GM20431 (cell line): Measurements from ENCODE around the gene KCNG4.

Source experiments
- in situ Hi-C: fragments of 300-500 bp; cut with MseI, MboI; formaldehyde crosslinking; loops from one replicate; pipeline ENCODE4 v1.15.0; 2020; ENCODE audit warnings: low sequenced_read_pairs; ENCODE audit not compliant: unreplicated experiment

Gene KCNG4

DNA sequence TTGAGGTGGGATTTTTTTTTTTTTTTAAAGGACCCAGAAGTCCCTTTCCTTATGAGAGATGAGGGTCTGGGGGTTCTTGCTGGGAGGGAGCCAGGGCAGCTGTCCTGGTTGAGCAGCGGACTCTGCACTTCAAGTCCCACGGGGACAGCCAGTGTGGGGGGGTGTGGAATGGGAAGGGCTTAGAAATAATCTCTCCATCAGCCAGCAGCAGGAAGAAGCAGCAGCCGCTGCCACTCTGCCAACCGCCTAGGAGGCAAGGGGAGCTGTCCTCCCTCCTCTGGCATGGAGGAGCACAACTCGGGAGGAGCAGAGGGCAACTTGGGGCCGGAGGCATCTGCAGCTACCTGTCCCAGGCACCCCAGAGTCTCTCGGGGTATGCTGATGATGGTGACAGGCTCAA, at the start of gene KCNG4:
TSS of gene KCNG4 (minus strand) at position 104 of the 400 bp plus-strand sequence. CDS start 2,527 bp downstream, outside the sequence.
- in situ Hi-C loops = no loop called here

DNA sequence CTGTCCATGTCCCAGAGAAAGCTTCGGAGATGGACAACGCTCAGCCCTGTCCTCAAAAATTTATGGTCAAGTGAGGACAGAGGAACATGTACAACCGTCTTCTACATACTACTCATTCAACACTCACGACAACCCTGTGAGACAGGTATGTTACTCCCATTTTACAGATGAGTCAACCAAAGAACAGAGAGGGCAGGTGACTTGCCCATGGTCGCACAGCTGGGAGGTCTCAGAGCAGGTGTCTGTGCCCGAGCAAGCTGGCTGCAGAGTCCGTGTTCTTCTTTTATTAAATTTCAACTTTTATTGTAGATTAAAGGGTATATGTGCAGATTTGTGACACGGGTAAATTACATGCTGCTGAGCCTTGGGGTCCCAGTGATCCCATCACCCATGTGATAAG, 49.1 kb upstream of the KCNG4 start:
- in situ Hi-C loops = no loop called here

GRCh38 chr16:84286578-84287240, 46.9 kb upstream of the KCNG4 start:
- in situ Hi-C loops = no loop called here

DNA sequence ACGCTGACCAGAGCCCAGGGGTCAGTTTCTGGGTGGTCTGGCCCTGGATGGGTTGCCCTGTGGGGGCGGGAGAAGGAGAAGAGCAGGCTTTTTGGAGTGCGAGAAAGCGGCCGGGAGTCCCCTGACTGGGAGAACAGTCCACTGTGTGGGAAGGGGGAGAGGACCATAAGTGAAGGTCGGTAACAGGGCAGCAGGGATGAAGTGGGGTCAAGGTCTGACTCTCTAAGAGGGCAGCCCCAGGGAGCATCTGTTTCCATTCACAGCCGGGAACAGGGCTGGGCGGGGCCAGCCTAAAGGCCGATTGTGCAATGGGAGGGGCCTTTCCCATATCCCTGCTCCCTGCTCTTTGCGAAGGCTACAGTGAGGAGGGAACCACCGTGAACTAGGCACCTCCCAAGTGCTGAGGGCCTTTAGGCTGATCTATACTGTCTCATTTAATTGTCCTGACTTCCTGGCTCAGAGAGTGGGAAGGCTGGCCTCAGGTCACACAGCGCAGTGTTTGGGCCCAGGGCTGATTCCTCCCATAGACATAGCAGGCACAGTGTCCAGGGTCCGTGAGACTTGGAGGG, 44.4 kb upstream of the KCNG4 start:
- in situ Hi-C loops = no loop called here

GRCh38 chr16:84283314-84284153, 43.7 kb upstream of the KCNG4 start:
- in situ Hi-C loops = no loop called here

GRCh38 chr16:84282533-84282932, 42.7 kb upstream of the KCNG4 start:
- in situ Hi-C loops = no loop called here

GRCh38 chr16:84281074-84281473, 41.3 kb upstream of the KCNG4 start:
- in situ Hi-C loops = no loop called here

DNA sequence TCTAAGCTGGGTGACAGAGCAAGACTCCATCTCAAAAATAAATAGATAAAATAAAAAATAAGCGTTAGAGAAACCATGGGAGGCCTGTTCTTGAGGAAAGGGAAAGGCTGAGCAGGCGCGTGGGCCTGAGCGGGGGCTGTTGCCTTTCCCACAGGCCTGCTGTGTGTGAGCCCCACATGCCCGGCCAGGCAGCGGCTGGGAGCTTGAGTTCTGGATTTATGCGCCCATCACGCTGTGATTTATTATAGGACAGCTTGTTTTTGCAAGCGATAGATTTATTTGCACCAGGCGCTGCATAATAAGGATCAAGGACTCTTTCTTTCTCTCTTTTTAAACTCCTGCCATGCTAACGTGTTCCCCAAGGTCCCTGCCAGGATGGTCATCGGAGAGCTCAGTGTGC, 40.1 kb upstream of the KCNG4 start:
- in situ Hi-C loops = no loop called here

DNA sequence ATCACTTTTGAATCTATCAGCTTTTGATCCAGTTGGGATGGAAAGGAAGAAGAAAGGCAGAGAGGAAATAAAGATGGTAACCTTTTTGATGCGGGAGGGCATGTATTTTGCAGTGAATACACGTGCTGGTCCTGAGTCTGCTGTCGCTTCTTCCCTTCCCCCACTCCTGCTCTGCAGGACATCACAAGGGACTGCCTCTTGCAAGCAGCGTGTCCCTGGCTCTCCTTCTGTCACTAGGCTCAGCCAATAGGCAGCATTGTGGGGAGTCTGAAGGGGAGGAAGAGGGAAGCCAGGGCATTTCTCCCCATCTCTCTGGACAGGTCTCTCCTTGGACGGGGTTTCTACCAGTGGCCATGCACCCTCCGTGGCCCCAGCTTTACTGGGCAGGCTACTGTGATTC, 39.2 kb upstream of the KCNG4 start:
- in situ Hi-C loops = no loop called here

GRCh38 chr16:84278333-84278732, 38.5 kb upstream of the KCNG4 start:
- in situ Hi-C loops = no loop called here

DNA sequence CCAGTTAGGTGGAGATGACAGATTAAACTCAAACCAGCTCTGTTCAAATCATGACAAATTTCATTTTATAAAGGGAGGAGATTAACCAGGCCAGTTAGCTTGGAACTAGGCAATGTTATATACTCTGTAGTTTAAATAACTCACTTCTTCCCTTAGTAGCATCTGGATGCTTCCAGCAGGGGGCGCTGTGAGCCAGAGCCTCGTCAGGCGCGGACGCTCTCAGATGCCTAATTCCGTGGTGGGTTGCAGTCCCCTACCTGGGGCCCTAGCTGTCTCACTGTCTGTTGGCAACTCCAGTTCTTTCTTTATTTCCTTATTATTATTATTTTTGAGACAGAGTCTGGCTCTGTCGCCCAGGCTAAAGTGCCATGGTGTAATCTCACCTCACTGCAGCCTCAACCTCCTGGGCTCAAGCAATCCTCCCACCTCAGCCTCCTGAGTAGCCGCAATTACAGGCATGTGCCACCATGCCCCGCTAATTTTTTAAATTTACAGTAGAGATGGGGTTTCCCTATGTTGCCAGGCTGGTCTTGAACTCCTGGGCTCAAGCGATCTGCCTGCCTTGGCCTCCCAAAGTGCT, 37.5 kb upstream of the KCNG4 start:
- in situ Hi-C loops = no loop called here

- in situ Hi-C loops = no loop called here
These were observed 35.9 kb upstream of the KCNG4 start for GRCh38 chr16:84275585-84276151.

- in situ Hi-C loops = no loop called here
These were observed 34.7 kb upstream of the KCNG4 start for GRCh38 chr16:84274515-84274914.

GRCh38 chr16:84272740-84273320, 33.0 kb upstream of the KCNG4 start:
- in situ Hi-C loops = no loop called here

GRCh38 chr16:84271866-84272265, 32.1 kb upstream of the KCNG4 start:
- in situ Hi-C loops = no loop called here

GRCh38 chr16:84271037-84271436, 31.2 kb upstream of the KCNG4 start:
- in situ Hi-C loops = no loop called here

DNA sequence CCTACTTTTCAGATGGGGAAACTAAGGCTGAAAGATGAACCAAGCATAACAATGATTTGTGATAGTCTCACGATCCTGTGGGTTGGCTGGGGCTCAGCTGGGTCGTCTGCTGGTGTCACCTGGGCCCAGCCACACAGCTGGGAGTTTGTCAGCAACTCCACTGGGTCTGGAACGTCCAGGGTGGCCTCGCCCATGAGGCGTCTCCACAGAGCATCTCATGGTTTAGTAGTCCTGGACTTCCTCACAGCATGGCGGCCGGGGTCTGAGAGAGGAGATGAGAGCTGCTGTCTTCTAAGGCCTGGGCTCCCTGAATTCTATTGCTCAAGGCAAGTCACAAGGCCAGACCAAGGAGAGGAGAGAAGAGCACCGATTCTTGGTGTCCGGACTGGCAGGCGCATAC, 30.7 kb upstream of the KCNG4 start:
- in situ Hi-C loops = no loop called here

DNA sequence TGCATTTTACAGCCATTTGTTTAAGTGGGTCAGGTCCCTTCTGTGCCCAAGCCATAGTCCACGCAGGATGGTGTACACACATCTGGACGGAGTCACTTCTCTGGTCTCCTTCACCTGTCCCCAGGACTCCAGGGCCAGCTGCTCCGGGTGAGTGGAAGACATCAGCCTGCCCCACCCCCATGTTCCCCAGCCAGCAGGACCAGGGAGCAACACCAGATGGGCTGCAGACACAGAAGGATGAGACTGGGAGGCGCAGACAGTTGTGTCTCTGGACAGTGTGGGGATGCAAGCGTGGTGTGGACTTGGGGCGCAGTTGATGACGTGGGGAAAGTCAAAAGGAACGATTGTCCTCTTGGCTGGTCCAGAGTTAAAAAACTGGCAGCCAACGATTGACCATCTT, 30.3 kb upstream of the KCNG4 start:
- in situ Hi-C loops = no loop called here

DNA sequence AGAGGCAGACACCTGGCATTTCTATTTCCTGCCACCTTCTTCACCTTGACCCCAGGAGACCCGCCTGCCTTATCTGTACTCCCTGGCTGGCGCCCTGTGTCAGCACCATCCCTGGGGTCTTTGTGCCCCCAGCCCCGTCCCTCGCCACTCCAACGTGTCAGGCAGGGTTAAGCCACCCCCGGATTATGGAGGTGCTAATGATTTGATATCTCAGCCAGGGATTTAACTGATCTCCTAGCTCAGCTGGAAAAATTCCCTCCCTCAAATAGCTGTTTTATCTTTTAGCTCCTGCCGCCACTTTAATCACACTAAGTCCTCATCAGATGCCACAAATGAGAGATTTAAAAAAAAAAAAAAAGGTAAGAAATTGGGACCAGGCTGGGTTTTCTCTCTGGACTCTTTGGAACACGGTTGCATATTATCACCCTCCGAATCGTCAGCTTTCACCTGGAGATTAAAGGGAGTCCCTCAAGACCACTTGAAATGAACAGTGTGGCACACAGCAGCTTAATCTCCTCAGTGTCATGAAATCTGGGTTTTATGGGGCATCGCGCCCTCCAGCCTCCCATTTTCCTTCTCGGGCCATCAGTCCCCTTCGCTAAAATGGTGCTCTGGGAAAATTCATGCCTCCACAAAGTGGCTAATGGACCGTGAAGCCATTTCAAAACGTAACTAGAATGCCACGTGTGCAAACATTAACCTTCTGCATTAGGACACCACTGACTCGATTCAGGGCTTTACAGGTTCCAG, 28.7 kb upstream of the KCNG4 start:
- in situ Hi-C loops = no loop called here

DNA sequence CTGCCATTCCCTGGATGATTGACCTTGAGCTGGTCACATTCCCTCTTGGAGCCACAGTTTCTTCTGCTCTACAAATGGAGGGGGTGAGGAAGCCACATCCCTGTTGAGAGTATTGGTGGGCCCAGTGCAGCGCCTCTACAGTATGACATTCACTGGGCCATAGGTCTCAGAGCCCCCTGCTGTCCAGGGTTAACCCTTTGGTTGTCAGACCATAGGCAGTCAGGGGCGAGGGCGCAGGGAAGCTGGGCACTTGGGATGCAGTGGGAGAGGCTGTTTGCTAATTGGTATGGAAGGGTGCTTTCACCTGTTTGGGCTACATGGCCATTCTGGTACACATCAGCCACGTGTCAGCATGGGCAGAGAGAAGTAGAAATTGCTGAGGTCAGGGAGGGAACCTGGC, 27.6 kb upstream of the KCNG4 start:
- in situ Hi-C loops = no loop called here
